ENCODE measurements around the gene RSPH9. TPM values are rescaled to one million over a fixed set of nuclear protein-coding genes. Genes with fewer than 3 reads are reported as not detected.
"Not testable (repeated sequence)": the region's sequence is repeated elsewhere in the genome, so short reads cannot be mapped to it uniquely, and the experiment has no call there.

Gene RSPH9
- total RNA-seq, 1 donor from 2014 or later, result 0.80 TPM

GRCh38 chr6:43636308-43636659, 8.6 kb upstream of the RSPH9 start:
- peaks cover 21% of the 10 kb centered on the region for H3K4me1 Mint-ChIP-seq
- H3K9me3 Mint-ChIP-seq, result no peaks in the 10 kb centered on the region
- H3K4me3 Mint-ChIP-seq, result peak overlapping the region; percentile 96
- peak overlapping the region; percentile 91 for H3K27ac Mint-ChIP-seq
- DNase-seq (ENCODE audit: low spot score in 2 of 2, unreplicated experiment in 2 of 2), result no peak
- no peak for TF ChIP-seq CTCF (IDR thresholded peaks at IDR 0.05; ENCODE audit: unreplicated experiment)
- no peaks in the 10 kb centered on the region for H3K27me3 Mint-ChIP-seq (ENCODE audit: low read depth)
- peaks cover 19% of the 10 kb centered on the region for H3K36me3 Mint-ChIP-seq

GRCh38 chr6:43639984-43640800, 4.6 kb upstream of the RSPH9 start:
- peaks cover 20% of the 10 kb centered on the region for H3K4me1 Mint-ChIP-seq
- peaks cover 25% of the 10 kb centered on the region for H3K36me3 Mint-ChIP-seq
- H3K27me3 Mint-ChIP-seq (ENCODE audit: low read depth), result no peaks in the 10 kb centered on the region
- H3K9me3 Mint-ChIP-seq, result no peaks in the 10 kb centered on the region
- no peak for TF ChIP-seq CTCF (IDR thresholded peaks at IDR 0.05; ENCODE audit: unreplicated experiment)
- no peak for DNase-seq (ENCODE audit: low spot score in 2 of 2, unreplicated experiment in 2 of 2)
- no peak overlapping the region for H3K4me3 Mint-ChIP-seq
- no peak overlapping the region for H3K27ac Mint-ChIP-seq

- Mint-ChIP-seq H3K36me3 (peaks cover 10% of the 10 kb centered on the region), H3K27me3 (ENCODE audit: low read depth) (no peaks in the 10 kb centered on the region), H3K4me1 (peaks cover 4% of the 10 kb centered on the region), H3K27ac (peak overlapping the region; percentile 67), H3K9me3 (no peaks in the 10 kb centered on the region), H3K4me3 (peak overlapping the region; percentile 73)
- TF ChIP-seq CTCF (IDR thresholded peaks at IDR 0.05; ENCODE audit: unreplicated experiment), result no peak
- no peak for DNase-seq (ENCODE audit: low spot score in 2 of 2, unreplicated experiment in 2 of 2)
Observed at GRCh38 chr6:43645613-43645964, 753 bp downstream of the RSPH9 start.

GRCh38 chr6:43647613-43648012, 2.8 kb downstream of the RSPH9 start:
- DNase-seq (ENCODE audit: low spot score in 2 of 2, unreplicated experiment in 2 of 2), result no peak
- H3K27me3 Mint-ChIP-seq (ENCODE audit: low read depth), result no peaks in the 10 kb centered on the region
- no peak overlapping the region for H3K27ac Mint-ChIP-seq
- no peaks in the 10 kb centered on the region for H3K9me3 Mint-ChIP-seq
- peaks cover 3% of the 10 kb centered on the region for H3K36me3 Mint-ChIP-seq
- H3K4me1 Mint-ChIP-seq, result peaks cover 4% of the 10 kb centered on the region
- no peak overlapping the region for H3K4me3 Mint-ChIP-seq
- TF ChIP-seq CTCF (IDR thresholded peaks at IDR 0.05; ENCODE audit: unreplicated experiment), result no peak

- Mint-ChIP-seq H3K9me3 (no peaks in the 10 kb centered on the region), H3K36me3 (no peaks in the 10 kb centered on the region), H3K4me3 (no peak overlapping the region), H3K27ac (no peak overlapping the region), H3K27me3 (ENCODE audit: low read depth) (no peaks in the 10 kb centered on the region), H3K4me1 (peaks cover 4% of the 10 kb centered on the region)
- no peak for TF ChIP-seq CTCF (IDR thresholded peaks at IDR 0.05; ENCODE audit: unreplicated experiment)
- DNase-seq (ENCODE audit: low spot score in 2 of 2, unreplicated experiment in 2 of 2), result no peak
Observed at GRCh38 chr6:43648248-43648647, 3.4 kb downstream of the RSPH9 start.

GRCh38 chr6:43652822-43653221, 8.0 kb downstream of the RSPH9 start:
- not testable (repeated sequence) for DNase-seq (ENCODE audit: low spot score in 2 of 2, unreplicated experiment in 2 of 2); H3K27ac Mint-ChIP-seq; H3K4me1 Mint-ChIP-seq; H3K4me3 Mint-ChIP-seq; H3K9me3 Mint-ChIP-seq; H3K36me3 Mint-ChIP-seq; H3K27me3 Mint-ChIP-seq (ENCODE audit: low read depth)

Measured in mesothelial cell of epicardium (in vitro differentiated cells).